ENCODE data around the gene CABP2. TPM values are rescaled to one million over a fixed set of nuclear protein-coding genes. Genes with fewer than 3 reads are reported as not detected.
"Not testable (repeated sequence)": the region's sequence is repeated elsewhere in the genome, so short reads cannot be mapped to it uniquely, and the experiment has no call there.

Gene CABP2
- total RNA-seq, 2 experiments from 2014 or later: not detected

DNA sequence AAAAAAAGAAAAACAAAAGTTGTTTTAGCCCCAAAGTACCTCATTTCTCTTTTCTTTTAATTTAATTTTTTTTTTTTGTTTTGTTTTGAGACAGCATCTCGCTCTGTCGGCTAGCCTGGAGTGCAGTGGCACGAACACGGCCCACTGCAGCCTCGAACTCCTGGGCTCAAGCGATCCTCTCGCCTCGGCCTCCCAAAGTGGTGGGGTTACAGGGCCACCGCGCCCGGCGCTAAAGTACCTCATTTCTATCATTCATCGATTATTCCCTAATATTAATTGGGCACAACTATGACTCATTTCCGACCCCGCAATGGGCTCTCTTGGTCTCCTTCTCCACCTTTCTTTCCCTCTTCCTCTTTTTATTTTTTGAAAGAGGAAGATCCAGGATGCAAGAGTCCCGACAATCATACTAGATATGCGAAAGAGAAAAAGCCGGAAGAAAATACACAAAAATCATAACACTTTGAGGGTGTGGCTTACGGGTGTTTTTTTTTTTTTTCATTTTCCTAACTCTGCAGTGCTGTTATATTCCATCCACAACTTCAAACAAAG, 40.9 kb downstream of the CABP2 start:
- ATAC-seq: peak; percentile 1
- CTCF ChIA-PET: interaction anchor here (0.7 to 3.0 kb wide), 7 partner anchors 9 to 122 kb away, joined by 3 to 16 read pairs (median 7); partner anchors contain the start of genes PPP1CA, PTPRCAP and TMEM134
- Mint-ChIP-seq H3K4me1 (peaks cover 47% of the 10 kb centered on the region), H3K27me3 (peaks cover 4% of the 10 kb centered on the region), H3K27ac (peak overlapping the region; percentile 99), H3K4me3 (peak overlapping the region; percentile 80), H3K9me3 (ENCODE audit: low read depth) (no peaks in the 10 kb centered on the region), H3K36me3 (peaks cover 19% of the 10 kb centered on the region)
- no peak for DNase-seq

- H3K4me1 Mint-ChIP-seq; H3K36me3 Mint-ChIP-seq; H3K9me3 Mint-ChIP-seq (ENCODE audit: low read depth); ATAC-seq; H3K4me3 Mint-ChIP-seq; DNase-seq; H3K27ac Mint-ChIP-seq; H3K27me3 Mint-ChIP-seq: not testable (repeated sequence)
- CTCF ChIA-PET: interaction anchor here (0.7 kb wide), 1 partner anchor 1698 kb away, joined by 4 read pairs; no protein-coding TSS in a partner anchor
These were observed 45.7 kb downstream of the CABP2 start for GRCh38 chr11:67477344-67478050.

- H3K4me1 Mint-ChIP-seq; H3K36me3 Mint-ChIP-seq; H3K27ac Mint-ChIP-seq; ATAC-seq; DNase-seq; CTCF ChIA-PET; H3K27me3 Mint-ChIP-seq; H3K4me3 Mint-ChIP-seq; H3K9me3 Mint-ChIP-seq (ENCODE audit: low read depth): not testable (repeated sequence)
These were observed 46.6 kb downstream of the CABP2 start for GRCh38 chr11:67476692-67477091.

GRCh38 chr11:67472882-67473281, 50.4 kb downstream of the CABP2 start:
- no peaks in the 10 kb centered on the region for H3K36me3 Mint-ChIP-seq
- DNase-seq (no peak), ATAC-seq (no peak)
- peaks cover 9% of the 10 kb centered on the region for H3K4me1 Mint-ChIP-seq
- CTCF ChIA-PET: interaction anchor here (2.9 kb wide), 1 partner anchor 10 kb away, joined by 10 read pairs; the partner anchor contains the start of gene AIP
- peaks cover 2% of the 10 kb centered on the region for H3K27me3 Mint-ChIP-seq
- H3K4me3 Mint-ChIP-seq: no peak overlapping the region
- H3K27ac Mint-ChIP-seq: no peak overlapping the region
- no peaks in the 10 kb centered on the region for H3K9me3 Mint-ChIP-seq (ENCODE audit: low read depth)

- no peak for DNase-seq
- no peak overlapping the region for H3K4me3 Mint-ChIP-seq
- peaks cover 22% of the 10 kb centered on the region for H3K4me1 Mint-ChIP-seq
- no peak overlapping the region for H3K27ac Mint-ChIP-seq
- CTCF ChIA-PET: interaction anchor here (0.8 to 2.7 kb wide), 7 partner anchors 12 to 120 kb away, joined by 3 to 19 read pairs (median 5); partner anchors contain the start of genes AIP, PITPNM1, PPP1CA and TBC1D10C
- peaks cover under 1% of the 10 kb centered on the region for H3K36me3 Mint-ChIP-seq
- no peaks in the 10 kb centered on the region for H3K27me3 Mint-ChIP-seq
- H3K9me3 Mint-ChIP-seq (ENCODE audit: low read depth): no peaks in the 10 kb centered on the region
- ATAC-seq: no peak
These were observed 52.8 kb downstream of the CABP2 start for GRCh38 chr11:67470337-67471002.

DNA sequence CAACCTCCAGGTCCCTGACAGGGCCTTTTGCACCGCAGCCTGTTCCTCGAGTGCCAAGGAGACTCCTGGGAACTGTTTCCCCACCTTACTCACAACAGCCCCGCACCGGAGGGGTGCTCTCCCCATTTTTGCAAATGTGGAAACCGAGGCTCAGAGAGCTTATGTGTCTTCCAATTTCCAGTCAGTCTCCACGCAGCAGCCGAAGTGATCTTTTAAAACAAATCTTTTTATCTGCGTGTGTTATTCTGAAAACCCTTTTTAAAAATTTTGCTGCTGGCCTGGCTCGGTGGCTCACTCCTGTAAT, 53.8 kb downstream of the CABP2 start:
- CTCF ChIA-PET: interaction anchor here (0.8 to 3.3 kb wide), 11 partner anchors 10 to 119 kb away, joined by 3 to 21 read pairs (median 5); partner anchors contain the start of genes AIP, CDK2AP2, PITPNM1 and PPP1CA
- no peaks in the 10 kb centered on the region for H3K27me3 Mint-ChIP-seq
- ATAC-seq (no peak), DNase-seq (no peak)
- peak overlapping the region; percentile 83 for H3K4me3 Mint-ChIP-seq
- peaks cover 27% of the 10 kb centered on the region for H3K4me1 Mint-ChIP-seq
- no peaks in the 10 kb centered on the region for H3K9me3 Mint-ChIP-seq (ENCODE audit: low read depth)
- peak overlapping the region; percentile 82 for H3K27ac Mint-ChIP-seq
- peaks cover 1% of the 10 kb centered on the region for H3K36me3 Mint-ChIP-seq

Small RNAs within 50 kb of the gene (microRNA-seq; reads per million reads assigned to microRNA genes)
- gene MIR6752: 3.0 reads per million

Other genes with a start within 250 kb of the CABP2 start
- 100 to 1,000 TPM; 148 to 172 TPM for gene ANKRD13D, start 234.1 kb downstream of the CABP2 start, total RNA-seq
- 10 to 100 TPM; 10.7 to 26.4 TPM for gene SSH3, start 219.9 kb downstream of the CABP2 start, total RNA-seq
- 10 to 100 TPM; 36.5 to 49.6 TPM for gene POLD4, start 169.9 kb downstream of the CABP2 start, total RNA-seq
- 1 to 10 TPM in 1 of 2 experiments, under 1 TPM in 1; 0.76 to 1.9 TPM for gene CLCF1, start 149.8 kb downstream of the CABP2 start, total RNA-seq
- 10 to 100 TPM; 49.6 to 80.5 TPM for gene RAD9A, start 131.5 kb downstream of the CABP2 start, total RNA-seq
- gene PPP1CA, start 121.6 kb downstream of the CABP2 start, total RNA-seq: 100 to 1,000 TPM; 309 to 360 TPM
- gene TBC1D10C, start 119.4 kb downstream of the CABP2 start, total RNA-seq: 100 to 1,000 TPM; 278 to 312 TPM
- 1 to 10 TPM; 1.3 TPM for gene CARNS1, start 107.8 kb downstream of the CABP2 start, total RNA-seq
- gene RPS6KB2, start 95.0 kb downstream of the CABP2 start, total RNA-seq: 10 to 100 TPM; 63.3 to 65.0 TPM
- gene PTPRCAP, start 85.8 kb downstream of the CABP2 start, total RNA-seq: 100 to 1,000 TPM; 390 to 424 TPM
- 10 to 100 TPM; 61.0 to 62.6 TPM for gene CORO1B, start 80.0 kb downstream of the CABP2 start, total RNA-seq
- gene GPR152, start 70.7 kb downstream of the CABP2 start, total RNA-seq: not detected
- gene CABP4, start 68.1 kb downstream of the CABP2 start, total RNA-seq: 1 to 10 TPM in 1 of 2 experiments, under 1 TPM in 1; 0.96 to 3.4 TPM
- gene TMEM134, start 54.2 kb downstream of the CABP2 start, total RNA-seq: 10 to 100 TPM; 32.8 to 41.9 TPM
- 100 to 1,000 TPM; 168 to 178 TPM for gene AIP, start 40.4 kb downstream of the CABP2 start, total RNA-seq
- 100 to 1,000 TPM; 124 to 133 TPM for gene PITPNM1, start 18.1 kb downstream of the CABP2 start, total RNA-seq
- 100 to 1,000 TPM in 1 of 2 experiments, 10 to 100 TPM in 1; 95.2 to 104 TPM for gene CDK2AP2, start 15.3 kb downstream of the CABP2 start, total RNA-seq
- 100 to 1,000 TPM; 339 to 406 TPM for gene GSTP1, start 60.4 kb upstream of the CABP2 start, total RNA-seq
- 100 to 1,000 TPM; 239 to 252 TPM for gene NDUFV1, start 83.5 kb upstream of the CABP2 start, total RNA-seq
- gene NUDT8, start 106.5 kb upstream of the CABP2 start, total RNA-seq: 10 to 100 TPM; 15.3 to 16.7 TPM
- gene TBX10, start 116.3 kb upstream of the CABP2 start, total RNA-seq: not detected
- under 1 TPM; 0.53 to 0.75 TPM for gene ACY3, start 127.3 kb upstream of the CABP2 start, total RNA-seq
- gene ALDH3B2, start 151.2 kb upstream of the CABP2 start, total RNA-seq: not detected